Regular cardiac myocyte (primary cell): Measurements from ENCODE around the gene LCA5L. TPM values are rescaled to one million over a fixed set of nuclear protein-coding genes. Genes with fewer than 3 reads are reported as not detected.

Source experiments
- total RNA-seq: library from RNA; depleted of rRNA; stranded (reverse); fragments of >200 nt; gene quantifications from 2 replicates; pipeline ENCODE4 v1.2.3, GENCODE V29; 2014

The LCA5L gene
- 1.4 and 1.5 TPM in 2 replicates for total RNA-seq

GRCh38 chr21:39445321-39446269, at the start of gene LCA5L:
Gene LCA5L (minus strand): TSS chr21:39445778. CDS start chr21:39428493, 17,285 bp downstream.

GRCh38 chr21:39451332-39452206, 6.0 kb upstream of the LCA5L start, which contains the start of gene SH3BGR:
Gene SH3BGR (plus strand): TSS chr21:39451970. CDS start chr21:39452097, 127 bp downstream.

Other genes with a start within 250 kb of the LCA5L start
- gene BRWD1, start 132.1 kb downstream of the LCA5L start, total RNA-seq = 46.4 and 85.7 TPM in 2 replicates
- gene HMGN1, start 96.7 kb downstream of the LCA5L start, total RNA-seq = 169 and 252 TPM in 2 replicates
- 3.3 and 6.8 TPM in 2 replicates for gene SH3BGR, start 6.2 kb upstream of the LCA5L start, total RNA-seq
- gene B3GALT5, start 167.2 kb upstream of the LCA5L start, total RNA-seq = under 0.01 and 0.56 TPM in 2 replicates